Measurements from ENCODE around the gene TIMP2. TPM values are rescaled to one million over a fixed set of nuclear protein-coding genes. Genes with fewer than 3 reads are reported as not detected.

The TIMP2 gene
- total RNA-seq, 1 experiment from 2014 or later, result 29.0 TPM

DNA sequence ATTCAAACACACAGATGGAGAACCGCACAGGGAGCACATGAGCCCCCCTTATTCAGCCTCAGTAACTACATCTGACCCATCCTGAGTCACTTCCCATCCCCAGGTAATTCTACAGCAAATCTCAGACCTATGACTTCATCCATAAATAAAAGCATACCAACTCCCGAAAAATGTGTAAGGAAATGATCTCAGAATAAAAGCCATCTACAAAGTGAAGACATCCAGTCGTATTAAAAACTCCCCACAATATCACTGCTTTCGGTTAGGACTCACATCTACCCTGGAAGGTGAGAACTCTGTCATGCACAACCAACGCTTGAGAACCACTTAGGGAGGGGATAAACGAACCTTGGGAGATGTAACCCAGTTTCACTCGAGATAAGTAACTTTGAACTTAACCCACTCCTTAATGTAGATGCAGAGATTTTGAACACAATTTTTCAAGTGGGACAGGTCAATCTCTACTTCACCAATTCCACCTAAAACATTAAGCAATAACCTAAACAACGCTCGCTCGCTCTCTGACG lies 85.9 kb downstream of the TIMP2 start:
- Mint-ChIP-seq H3K9me3 (no peaks in the 10 kb centered on the region), H3K27ac (peak overlapping the region in 2 of 3 experiments; percentile 10 to 96; a peak in 4 of 7 replicates), H3K4me1 (peaks cover 22% of the 10 kb centered on the region in 2 experiments), H3K27me3 (ENCODE audit: low read depth) (peaks cover 2% of the 10 kb centered on the region; the same call in 1 of the 2 replicates), H3K4me3 (peak overlapping the region; percentile 89 to 91), H3K36me3 (ENCODE audit: insufficient read depth in 1 of 3, low read depth in 3 of 3) (peaks cover 29 to 40% (median 36%) of the 10 kb centered on the region in 3 experiments)
- Histone ChIP-seq H2AFZ (ENCODE audit: low read length) (no peak overlapping the region), H2BK15ac (ENCODE audit: low read depth, low read length) (no peak overlapping the region), H3T11ph (ENCODE audit: low read length) (no peak overlapping the region), H3K23me2 (ENCODE audit: insufficient read length, low read depth, low read length, poor library complexity, severe bottlenecking) (peaks cover 4% of the 10 kb centered on the region), H3K9ac (ENCODE audit: extremely low read depth, insufficient read length, low read length) (peak overlapping the region; percentile 86), H2BK120ac (ENCODE audit: low read depth, low read length, poor library complexity, severe bottlenecking) (no peak overlapping the region), H3K23ac (ENCODE audit: insufficient read length, low read depth, low read length) (no peak overlapping the region), H4K5ac (ENCODE audit: insufficient read length, low read depth, low read length) (no peak overlapping the region), H3K79me2 (ENCODE audit: insufficient read depth, low read length) (peaks cover 20% of the 10 kb centered on the region; the same call in 1 of the 2 replicates), H3K79me1 (ENCODE audit: insufficient read depth, low read depth, low read length, poor library complexity, severe bottlenecking) (peaks cover 3% of the 10 kb centered on the region), H4K20me1 (ENCODE audit: control insufficient read depth, insufficient read depth, insufficient read length) (no peaks in the 10 kb centered on the region), H2BK12ac (ENCODE audit: insufficient read length, low read depth, low read length) (no peak overlapping the region), H4K91ac (ENCODE audit: insufficient read length, low read depth, low read length) (no peak overlapping the region), H3K27me3 (ENCODE audit: insufficient read depth, low read length) (no peaks in the 10 kb centered on the region), H3K56ac (ENCODE audit: insufficient read length, low read depth, low read length) (no peak overlapping the region), H4K8ac (replicated peaks; ENCODE audit: insufficient read length, low read depth, low read length) (no peak overlapping the region), H2BK5ac (ENCODE audit: insufficient read length, low read length) (no peak overlapping the region), H3K27ac (ENCODE audit: insufficient read length, low read depth, low read length) (no peak overlapping the region), H3K4me1 (ENCODE audit: insufficient read depth, low read length) (no peaks in the 10 kb centered on the region), H2AK5ac (ENCODE audit: insufficient read length, low read length) (no peak overlapping the region), H3K4me2 (ENCODE audit: insufficient read depth, insufficient read length, low read length) (peak overlapping the region; percentile 94), H2BK20ac (ENCODE audit: low read depth, low read length, poor library complexity, severe bottlenecking) (no peak overlapping the region), H3K9me3 (ENCODE audit: control insufficient read depth, low read depth, low read length) (no peaks in the 10 kb centered on the region), H3K18ac (ENCODE audit: insufficient read length, low read depth, low read length) (no peak overlapping the region), H3K4ac (ENCODE audit: low read depth, low read length) (no peak overlapping the region), H3K14ac (ENCODE audit: insufficient read depth, low read length) (peak overlapping the region; percentile 86; the same call in 1 of the 2 replicates)
- TF ChIP-seq, protein P1, sequence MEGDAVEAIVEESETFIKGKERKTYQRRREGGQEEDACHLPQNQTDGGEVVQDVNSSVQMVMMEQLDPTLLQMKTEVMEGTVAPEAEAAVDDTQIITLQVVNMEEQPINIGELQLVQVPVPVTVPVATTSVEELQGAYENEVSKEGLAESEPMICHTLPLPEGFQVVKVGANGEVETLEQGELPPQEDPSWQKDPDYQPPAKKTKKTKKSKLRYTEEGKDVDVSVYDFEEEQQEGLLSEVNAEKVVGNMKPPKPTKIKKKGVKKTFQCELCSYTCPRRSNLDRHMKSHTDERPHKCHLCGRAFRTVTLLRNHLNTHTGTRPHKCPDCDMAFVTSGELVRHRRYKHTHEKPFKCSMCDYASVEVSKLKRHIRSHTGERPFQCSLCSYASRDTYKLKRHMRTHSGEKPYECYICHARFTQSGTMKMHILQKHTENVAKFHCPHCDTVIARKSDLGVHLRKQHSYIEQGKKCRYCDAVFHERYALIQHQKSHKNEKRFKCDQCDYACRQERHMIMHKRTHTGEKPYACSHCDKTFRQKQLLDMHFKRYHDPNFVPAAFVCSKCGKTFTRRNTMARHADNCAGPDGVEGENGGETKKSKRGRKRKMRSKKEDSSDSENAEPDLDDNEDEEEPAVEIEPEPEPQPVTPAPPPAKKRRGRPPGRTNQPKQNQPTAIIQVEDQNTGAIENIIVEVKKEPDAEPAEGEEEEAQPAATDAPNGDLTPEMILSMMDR (conservative IDR thresholded peaks at IDR 0.05), result no peak
- no CpG with 5 or more reads among the region's 11 CpGs for WGBS (ENCODE audit: extremely low coverage, insufficient read length, low lambda C conversion rate)
- DNase-seq, result no peak

Measured in H9 (cell line).